Sigmoid colon (tissue), 7 donors: Measurements from ENCODE around the gene ZNF217. TPM values are rescaled to one million over a fixed set of nuclear protein-coding genes. Genes with fewer than 3 reads are reported as not detected.

Source experiments
- DNase-seq: peaks from one replicate; pipeline ENCODE4 v3.0.0-alpha.2; 2019
- H3K27ac ChIP-seq, 4 donors: fragments of 200-600 bp; sonication (generic); one replicate each; pipeline ENCODE4 v1.5.1; 2016 to 2019; ENCODE audit warnings: mild to moderate bottlenecking in 1 of 4
- H3K27me3 ChIP-seq, 3 donors: fragments of 200-600 bp; sonication (generic); one replicate each; pipeline ENCODE4 v1.5.1; 2019; ENCODE audit warnings: mild to moderate bottlenecking in 1 of 3
- H3K36me3 ChIP-seq, 4 donors: fragments of 200-600 bp; sonication (generic); one replicate each; pipeline ENCODE4 v1.5.1; 2016 to 2019
- H3K4me1 ChIP-seq, 4 donors: fragments of 200-600 bp; sonication (generic); one replicate each; pipeline ENCODE4 v1.5.1; 2017 to 2019
- H3K4me3 ChIP-seq, 4 donors: fragments of 200-600 bp; sonication (generic); one replicate each; pipeline ENCODE4 v1.5.1; 2017 to 2019; ENCODE audit warnings: mild to moderate bottlenecking in 2 of 4, moderate library complexity in 1 of 4
- H3K9me3 ChIP-seq, 4 donors: fragments of 200-600 bp in 3 of 4; sonication (generic) in 3 of 4; one replicate each; pipeline versions ENCODE4 v1.5.1 to v1.6.1; 2013 to 2019
- CTCF ChIP-seq, 4 experiments: fragments of 450-650 bp in 3 of 4; fragments of 200-600 bp in 1 of 4; IDR thresholded peaks; one replicate each; pipeline ENCODE4 v1.5.1; 2016 to 2019; ENCODE audit warnings: antibody characterized with exemption in 4 of 4, mild to moderate bottlenecking in 3 of 4, moderate library complexity in 2 of 4
- EP300 ChIP-seq, 4 donors: sonication (generic); formaldehyde crosslinking; IDR thresholded peaks; one replicate each; pipeline ENCODE4 v1.6.1; 2017; ENCODE audit warnings: antibody characterized with exemption in 4 of 4
- POLR2A ChIP-seq, 2 donors: fragments of 450-650 bp; IDR thresholded peaks; one replicate each; pipeline ENCODE4 v1.6.1; 2016; ENCODE audit warnings: antibody characterized with exemption in 2 of 2, mild to moderate bottlenecking in 2 of 2, moderate library complexity in 2 of 2
- POLR2AphosphoS5 ChIP-seq, 4 donors: sonication (generic); formaldehyde crosslinking; IDR thresholded peaks; one replicate each; pipeline ENCODE4 v1.6.1; 2017; ENCODE audit warnings: antibody characterized with exemption in 4 of 4
- WGBS, 2 donors: extraction: QIAGEN DNeasy Blood & Tissue Kit; methylation state at CpG; one replicate each; pipeline ENCODE4 v1.1.7; 2013; 5-methylcytosine and 5-hydroxymethylcytosine counted together
- intact Hi-C: fragments of 100-400 bp; cut with DNase I; formaldehyde crosslinking; loops from one replicate; pipeline ENCODE4 v1.15.1; 2023
- polyA plus RNA-seq, 3 donors: library from polyadenylated mRNA; stranded (reverse); fragments of 200-250 nt; gene quantifications; one replicate each; pipeline ENCODE4 v1.2.3, GENCODE V29; 2013
- total RNA-seq, 4 donors: library from RNA; depleted of rRNA; stranded (reverse); fragments of >200 nt; gene quantifications; one replicate each; pipeline ENCODE4 v1.1.0, GENCODE V29; 2016
- donor health status: healthy with polysubstance abuse.
- donor health status: Bipolar disorder and iron deficiency.
- donor health status: healthy.

ZNF217 gene
- total and polyA plus RNA-seq, 7 donors, result 11.4 to 27.0 (median 18.4) TPM

DNA sequence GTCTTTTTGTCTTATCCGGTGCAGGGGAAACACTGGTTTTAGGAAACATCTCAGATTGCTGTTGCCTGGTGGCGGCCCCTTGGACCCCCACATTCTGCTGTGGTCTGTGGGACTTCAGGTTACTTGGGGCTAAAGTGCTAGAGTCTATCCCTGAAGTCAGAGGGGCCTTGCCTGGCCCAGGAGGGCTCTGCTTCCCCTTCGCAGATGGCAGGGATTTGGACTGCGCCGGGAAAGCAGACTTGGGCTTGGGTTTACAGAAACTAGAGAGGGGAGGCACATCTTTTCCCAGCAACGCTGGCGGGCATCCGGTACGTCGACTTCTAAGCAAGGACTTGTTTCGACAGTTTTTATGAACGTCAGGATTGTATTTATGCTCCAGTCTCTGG is 17.5 kb downstream of the ZNF217 start:
- Histone ChIP-seq H3K4me3 (no peak overlapping the region), H3K4me1 (peaks cover 0 to 32% (median 28%) of the 10 kb centered on the region in 4 donors), H3K9me3 (no peaks in the 10 kb centered on the region), H3K27me3 (no peaks in the 10 kb centered on the region), H3K27ac (no peak overlapping the region), H3K36me3 (peaks cover 13 to 44% (median 21%) of the 10 kb centered on the region in 4 donors)
- TF ChIP-seq EP300 (IDR thresholded peaks at IDR 0.05) (no peak), CTCF (IDR thresholded peaks at IDR 0.05) (no peak), POLR2AphosphoS5 (IDR thresholded peaks at IDR 0.05) (no peak), POLR2A (IDR thresholded peaks at IDR 0.05) (no peak)
- 87 to 93% methylated on average over 12 of the region's 12 CpGs for WGBS, 2 donors
- intact Hi-C loops, result loop anchor here (5.0 kb wide), 2 partner anchors 46 to 631 kb away; partner anchors contain the start of gene PFDN4
- DNase-seq, result no peak

- DNase-seq, result no peak
- H3K27me3 ChIP-seq, result no peaks in the 10 kb centered on the region
- no peak overlapping the region for H3K4me3 ChIP-seq
- TF ChIP-seq POLR2A (IDR thresholded peaks at IDR 0.05), result no peak
- TF ChIP-seq CTCF (IDR thresholded peaks at IDR 0.05), result no peak
- TF ChIP-seq EP300 (IDR thresholded peaks at IDR 0.05), result no peak
- TF ChIP-seq POLR2AphosphoS5 (IDR thresholded peaks at IDR 0.05), result no peak
- peaks cover 0 to 31% (median 27%) of the 10 kb centered on the region in 4 donors for H3K4me1 ChIP-seq
- H3K27ac ChIP-seq, result no peak overlapping the region
- WGBS, 2 donors, result 76 to 88% methylated on average over 23 of the region's 23 CpGs
- intact Hi-C loops, result loop anchor here (5.0 kb wide), 2 partner anchors 47 to 632 kb away; partner anchors contain the start of gene PFDN4
- H3K36me3 ChIP-seq, result peaks cover 13 to 43% (median 21%) of the 10 kb centered on the region in 4 donors
- no peaks in the 10 kb centered on the region for H3K9me3 ChIP-seq
These were observed 18.0 kb downstream of the ZNF217 start for GRCh38 chr20:53575481-53576194.

DNA sequence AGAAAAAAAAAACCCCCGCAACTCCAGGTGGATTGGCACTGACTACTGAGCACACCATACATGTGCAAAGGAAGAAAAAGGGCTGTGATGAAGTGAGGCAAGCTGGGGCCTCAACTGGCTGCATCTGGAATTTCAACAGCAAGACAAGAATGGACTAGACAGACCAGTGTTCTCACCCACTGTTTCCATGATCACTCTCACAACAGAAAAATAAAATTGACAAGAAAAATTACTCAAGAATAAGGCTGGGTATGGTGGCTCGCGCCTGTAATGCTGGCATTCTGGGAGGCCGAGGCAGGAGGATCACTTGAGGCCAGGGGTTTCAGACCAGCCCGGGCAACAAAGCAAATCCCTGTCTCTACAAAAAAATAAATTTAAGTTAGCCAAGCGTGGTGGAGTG is 18.8 kb downstream of the ZNF217 start:
- peaks cover 0 to 31% (median 26%) of the 10 kb centered on the region in 4 donors for H3K4me1 ChIP-seq
- H3K4me3 ChIP-seq, result no peak overlapping the region
- peaks cover 13 to 43% (median 21%) of the 10 kb centered on the region in 4 donors for H3K36me3 ChIP-seq
- H3K9me3 ChIP-seq, result no peaks in the 10 kb centered on the region
- intact Hi-C loops, result loop anchor here (5.0 kb wide), 2 partner anchors 47 to 632 kb away; partner anchors contain the start of gene PFDN4
- TF ChIP-seq POLR2AphosphoS5 (IDR thresholded peaks at IDR 0.05) (no peak), POLR2A (IDR thresholded peaks at IDR 0.05) (no peak), EP300 (IDR thresholded peaks at IDR 0.05) (no peak), CTCF (IDR thresholded peaks at IDR 0.05) (no peak)
- no peaks in the 10 kb centered on the region for H3K27me3 ChIP-seq
- no peak for DNase-seq
- WGBS, 2 donors, result 90 to 95% methylated on average over 6 of the region's 6 CpGs
- no peak overlapping the region for H3K27ac ChIP-seq

DNA sequence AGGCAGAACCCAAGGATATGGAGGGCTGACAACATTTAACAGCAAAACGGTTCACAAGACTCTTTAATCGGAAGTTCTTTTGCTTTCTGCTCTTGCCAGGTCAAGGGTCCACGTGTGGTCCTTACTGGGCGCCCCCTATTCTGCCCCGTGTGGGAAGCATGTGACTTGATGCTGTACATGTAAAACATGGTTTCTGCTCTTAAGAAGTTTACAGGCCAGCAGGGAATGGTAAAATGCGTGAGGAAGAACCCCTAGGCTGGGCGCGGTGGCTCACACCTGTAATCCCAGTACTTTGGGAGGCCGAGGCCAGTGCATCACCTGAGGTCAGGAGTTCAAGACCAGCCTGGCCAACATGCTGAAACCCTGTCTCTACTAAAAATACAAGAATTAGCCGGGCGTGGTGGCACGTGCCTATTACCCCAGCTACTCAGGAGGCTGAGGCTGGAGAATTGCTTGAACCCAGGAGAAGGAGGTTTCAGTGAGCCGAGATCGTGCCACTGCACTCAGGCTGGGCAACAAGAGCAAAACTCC is 19.3 kb downstream of the ZNF217 start:
- H3K9me3 ChIP-seq, result no peaks in the 10 kb centered on the region
- peaks cover 0 to 26% (median 24%) of the 10 kb centered on the region in 4 donors for H3K4me1 ChIP-seq
- intact Hi-C loops, result no loop called here
- WGBS, 2 donors, result 84 to 91% methylated on average over 14 of the region's 14 CpGs
- H3K36me3 ChIP-seq, result peaks cover 13 to 43% (median 21%) of the 10 kb centered on the region in 4 donors
- H3K27me3 ChIP-seq, result no peaks in the 10 kb centered on the region
- DNase-seq, result no peak
- no peak overlapping the region for H3K4me3 ChIP-seq
- H3K27ac ChIP-seq, result no peak overlapping the region
- TF ChIP-seq EP300 (IDR thresholded peaks at IDR 0.05) (no peak), CTCF (IDR thresholded peaks at IDR 0.05) (peak in 1 of 4 experiments; percentile 7), POLR2A (IDR thresholded peaks at IDR 0.05) (no peak)
